Mucosa of descending colon (tissue), 3 donors: ENCODE measurements around the gene CRMP1. TPM values are rescaled to one million over a fixed set of nuclear protein-coding genes. Genes with fewer than 3 reads are reported as not detected.

Experiments used
- ATAC-seq: fragments of 200-7000 bp; cut with Tn5 transposase; one replicate; pipeline ENCODE4 v1.9.1; 2020; ENCODE audit warnings: mild to moderate bottlenecking, moderate library complexity
- DNase-seq, 3 donors: peaks; one replicate each; pipeline ENCODE4 v3.0.0-alpha.2; 2020
- H3K36me3 ChIP-seq: fragments of 200-600 bp; one replicate; pipeline ENCODE4 v1.8.0; 2021; ENCODE audit warnings: low read depth, mild to moderate bottlenecking
- H3K4me1 ChIP-seq: fragments of 200-600 bp; one replicate; pipeline ENCODE4 v1.8.0; 2021; ENCODE audit warnings: low read depth, mild to moderate bottlenecking
- H3K4me3 ChIP-seq: fragments of 200-600 bp; one replicate; pipeline ENCODE4 v1.8.0; 2021; ENCODE audit warnings: mild to moderate bottlenecking
- H3K9me3 ChIP-seq: fragments of 200-600 bp; one replicate; pipeline ENCODE4 v1.8.0; 2021; ENCODE audit warnings: mild to moderate bottlenecking
- CTCF ChIP-seq: fragments of 200-600 bp; IDR thresholded peaks from one replicate; pipeline ENCODE4 v1.8.0; 2022; ENCODE audit warnings: antibody characterized with exemption, mild to moderate bottlenecking
- intact Hi-C, 2 donors: fragments of 100-400 bp; cut with DNase I in 1 of 2; cut with micrococcal nuclease in 1 of 2; formaldehyde crosslinking; loops; one replicate each; pipeline versions ENCODE4 v1.11.0 to v1.11.1; 2022; cut with DNase I, micrococcal nuclease
- total RNA-seq, 3 donors: library from RNA; stranded (reverse); fragmentation: NEBNext Ultra II Directional in 2 of 3; extraction: Animal tissue kit (Norgen Biotek cat#: 25700) in 2 of 3; gene quantifications; one replicate each; pipeline versions ENCODE4 v1.2.1 to v1.2.4, GENCODE V29; 2021 to 2023
- donor health status: DM: no; HTN: no; CAD: no; lungs with moderate emphysema.
- donor health status: DM: no; HTN: no; CAD: no.
- donor health status: DM: no; HTN: yes; CAD: no.

Gene CRMP1
- total RNA-seq, 3 donors from 2014 or later, result 0.58 to 4.4 (median 1.0) TPM

GRCh38 chr4:5805270-5805669, 87.6 kb downstream of the CRMP1 start:
- DNase-seq (no peak), ATAC-seq (no peak)
- no peaks in the 10 kb centered on the region for H3K4me1 ChIP-seq
- no peaks in the 10 kb centered on the region for H3K36me3 ChIP-seq
- no peak for TF ChIP-seq CTCF
- intact Hi-C loops, result no loop called here
- no peak overlapping the region for H3K4me3 ChIP-seq
- H3K9me3 ChIP-seq, result no peaks in the 10 kb centered on the region

GRCh38 chr4:5804656-5805055, 88.2 kb downstream of the CRMP1 start:
- intact Hi-C loops, result no loop called here
- Histone ChIP-seq H3K36me3 (no peaks in the 10 kb centered on the region), H3K4me3 (no peak overlapping the region), H3K9me3 (no peaks in the 10 kb centered on the region), H3K4me1 (no peaks in the 10 kb centered on the region)
- ATAC-seq (no peak), DNase-seq (no peak)
- TF ChIP-seq CTCF, result no peak

GRCh38 chr4:5802565-5802964, 90.3 kb downstream of the CRMP1 start:
- H3K36me3 ChIP-seq, result no peaks in the 10 kb centered on the region
- no peaks in the 10 kb centered on the region for H3K4me1 ChIP-seq
- intact Hi-C loops, result no loop called here
- no peak for DNase-seq
- ATAC-seq, result no peak
- H3K9me3 ChIP-seq, result no peaks in the 10 kb centered on the region
- H3K4me3 ChIP-seq, result no peak overlapping the region
- TF ChIP-seq CTCF, result no peak

- ATAC-seq, result no peak
- H3K4me1 ChIP-seq, result no peaks in the 10 kb centered on the region
- no peaks in the 10 kb centered on the region for H3K36me3 ChIP-seq
- no peaks in the 10 kb centered on the region for H3K9me3 ChIP-seq
- H3K4me3 ChIP-seq, result no peak overlapping the region
- intact Hi-C loops, result no loop called here
- TF ChIP-seq CTCF, result no peak
- DNase-seq, result no peak
Measured at GRCh38 chr4:5801696-5802095, 91.2 kb downstream of the CRMP1 start.

GRCh38 chr4:5800496-5800895, 92.4 kb downstream of the CRMP1 start:
- no peak for ATAC-seq
- Histone ChIP-seq H3K36me3 (no peaks in the 10 kb centered on the region), H3K4me1 (no peaks in the 10 kb centered on the region), H3K4me3 (no peak overlapping the region), H3K9me3 (no peaks in the 10 kb centered on the region)
- no peak for TF ChIP-seq CTCF
- DNase-seq, result no peak
- intact Hi-C loops, result no loop called here

- TF ChIP-seq CTCF, result no peak
- no peaks in the 10 kb centered on the region for H3K9me3 ChIP-seq
- intact Hi-C loops, result no loop called here
- H3K4me3 ChIP-seq, result no peak overlapping the region
- DNase-seq (no peak), ATAC-seq (no peak)
- H3K4me1 ChIP-seq, result no peaks in the 10 kb centered on the region
- H3K36me3 ChIP-seq, result no peaks in the 10 kb centered on the region
Measured at GRCh38 chr4:5799406-5799805, 93.5 kb downstream of the CRMP1 start.
